GM18508 (cell line): ENCODE data around the gene SPATA2L.

Experiments used
- ATAC-seq: cut with Tn5 transposase; IDR thresholded peaks from one replicate; pipeline ENCODE4 v1.9.1; 2021; ENCODE audit warnings: moderate number of reproducible peaks; ENCODE audit not compliant: insufficient read depth, unreplicated experiment

The SPATA2L gene

GRCh38 chr16:89729863-89730593, 28.5 kb upstream of the SPATA2L start:
- no peak for ATAC-seq

GRCh38 chr16:89729293-89729692, 27.8 kb upstream of the SPATA2L start:
- no peak for ATAC-seq

GRCh38 chr16:89727406-89728120, 26.1 kb upstream of the SPATA2L start:
- no peak for ATAC-seq

- ATAC-seq = no peak
These were observed 22.1 kb upstream of the SPATA2L start for GRCh38 chr16:89723279-89724250.

- ATAC-seq = no peak
These were observed 21.1 kb upstream of the SPATA2L start for GRCh38 chr16:89722392-89723278.

- ATAC-seq = no peak
These were observed 20.3 kb upstream of the SPATA2L start for GRCh38 chr16:89721546-89722391.

GRCh38 chr16:89720813-89721545, 19.5 kb upstream of the SPATA2L start, which contains the start of the genes VPS9D1 and ZNF276:
Gene VPS9D1 (minus strand): TSS chr16:89720898. CDS start chr16:89720861, 37 bp downstream.
Gene ZNF276 (plus strand): TSS chr16:89721537. CDS start chr16:89721641, 104 bp downstream.
- no peak for ATAC-seq

- ATAC-seq = no peak
These were observed 19.0 kb upstream of the SPATA2L start for GRCh38 chr16:89720551-89720812.

GRCh38 chr16:89717688-89718505, 16.4 kb upstream of the SPATA2L start:
- no peak for ATAC-seq

- no peak for ATAC-seq
These were observed 15.6 kb upstream of the SPATA2L start for GRCh38 chr16:89716916-89717687.

- ATAC-seq = no peak
These were observed 15.0 kb upstream of the SPATA2L start for GRCh38 chr16:89716493-89716892.

GRCh38 chr16:89712274-89712781, 10.8 kb upstream of the SPATA2L start:
- no peak for ATAC-seq

GRCh38 chr16:89711601-89712273, 10.2 kb upstream of the SPATA2L start:
- no peak for ATAC-seq

- ATAC-seq = no peak
These were observed 9.4 kb upstream of the SPATA2L start for GRCh38 chr16:89710709-89711564.
